HL-60/S4 treated with phorbol 12-myristate 13-acetate at 8.2 ng/mL for 4 days and 3 days (cell line): ENCODE measurements around the gene C11orf54.
"Not testable (repeated sequence)": the region's sequence is repeated elsewhere in the genome, so short reads cannot be mapped to it uniquely, and the experiment has no call there.

ENCODE experiments used
- in situ Hi-C: fragments of 300-500 bp; cut with MboI; formaldehyde crosslinking; loops from 2 replicates; pipeline ENCODE4 v1.15.0; 2022; ENCODE audit warnings: low sequenced_read_pairs

Gene C11orf54

DNA sequence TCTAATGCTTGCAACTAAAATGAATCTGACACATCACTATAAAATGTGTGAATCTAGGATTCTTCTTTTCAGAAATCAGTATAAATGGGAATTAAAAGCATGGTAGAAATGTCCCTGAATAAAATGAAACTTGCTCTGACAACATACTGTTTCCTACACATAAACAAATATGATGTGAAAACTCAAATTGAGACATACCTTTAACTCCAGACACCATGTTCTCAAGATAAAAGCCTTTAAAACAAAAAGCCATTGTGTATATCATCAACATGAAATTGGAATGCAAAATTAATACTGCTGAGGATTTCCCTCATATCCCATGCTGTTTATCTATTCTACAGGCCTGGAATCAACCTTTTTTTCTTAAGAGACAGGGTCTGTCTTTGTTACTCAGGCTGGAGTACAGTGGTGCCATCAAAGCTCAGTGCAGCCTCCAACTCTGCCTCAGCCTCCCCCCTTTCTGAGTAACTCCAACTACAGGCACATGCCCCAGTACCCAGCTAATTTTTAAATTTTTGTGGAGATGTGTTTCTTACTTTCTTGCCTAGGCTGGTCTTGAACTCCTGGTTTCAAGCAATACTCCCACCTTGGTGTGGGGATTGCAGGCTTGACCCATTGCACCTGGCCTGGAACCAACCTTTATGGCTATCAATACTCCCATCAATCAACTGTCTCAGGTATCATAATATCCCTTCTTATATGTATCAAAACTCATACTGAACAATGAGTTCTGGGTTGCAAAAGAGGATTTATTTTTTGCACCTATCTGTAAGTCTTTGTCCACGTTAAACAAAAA is 6.8 kb upstream of the C11orf54 start:
- in situ Hi-C loops = no loop called here

DNA sequence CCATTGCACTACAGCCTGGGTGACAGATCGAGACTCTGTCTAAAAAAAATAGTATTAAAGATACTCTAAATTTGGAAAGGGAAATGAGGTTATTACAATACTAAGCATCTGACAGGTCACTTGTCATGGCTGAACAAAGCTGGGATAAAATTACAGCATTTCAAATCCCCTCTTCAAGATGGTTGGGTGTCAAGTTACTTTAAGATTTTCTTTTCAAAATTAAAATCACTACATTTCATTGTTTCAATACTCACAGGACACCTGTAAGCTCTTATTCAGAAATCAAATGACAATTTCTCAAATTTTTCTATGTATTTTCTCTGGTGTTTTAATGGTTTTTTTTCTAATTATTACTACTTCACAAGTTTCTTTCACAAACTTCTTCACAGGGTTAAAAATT is 5.8 kb upstream of the C11orf54 start:
- in situ Hi-C loops = no loop called here

DNA sequence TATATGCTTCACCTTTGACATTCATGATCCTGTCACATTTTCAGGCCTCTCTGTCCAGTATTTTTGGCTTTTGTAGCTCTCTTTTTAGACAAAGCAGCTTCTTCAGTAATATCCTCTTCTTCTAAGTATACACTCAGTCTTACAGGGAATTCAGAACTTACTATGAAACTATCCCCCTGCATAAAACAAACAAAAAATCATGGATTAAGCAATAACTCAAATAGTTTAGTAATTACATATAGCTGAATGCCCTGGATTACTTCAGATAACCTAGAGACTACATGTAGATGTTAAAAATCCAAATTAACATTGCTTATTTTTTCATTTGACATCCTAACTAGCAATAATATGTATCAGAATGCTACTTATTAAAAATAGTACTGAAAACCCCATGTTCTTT is 5.3 kb upstream of the C11orf54 start:
- in situ Hi-C loops = no loop called here

DNA sequence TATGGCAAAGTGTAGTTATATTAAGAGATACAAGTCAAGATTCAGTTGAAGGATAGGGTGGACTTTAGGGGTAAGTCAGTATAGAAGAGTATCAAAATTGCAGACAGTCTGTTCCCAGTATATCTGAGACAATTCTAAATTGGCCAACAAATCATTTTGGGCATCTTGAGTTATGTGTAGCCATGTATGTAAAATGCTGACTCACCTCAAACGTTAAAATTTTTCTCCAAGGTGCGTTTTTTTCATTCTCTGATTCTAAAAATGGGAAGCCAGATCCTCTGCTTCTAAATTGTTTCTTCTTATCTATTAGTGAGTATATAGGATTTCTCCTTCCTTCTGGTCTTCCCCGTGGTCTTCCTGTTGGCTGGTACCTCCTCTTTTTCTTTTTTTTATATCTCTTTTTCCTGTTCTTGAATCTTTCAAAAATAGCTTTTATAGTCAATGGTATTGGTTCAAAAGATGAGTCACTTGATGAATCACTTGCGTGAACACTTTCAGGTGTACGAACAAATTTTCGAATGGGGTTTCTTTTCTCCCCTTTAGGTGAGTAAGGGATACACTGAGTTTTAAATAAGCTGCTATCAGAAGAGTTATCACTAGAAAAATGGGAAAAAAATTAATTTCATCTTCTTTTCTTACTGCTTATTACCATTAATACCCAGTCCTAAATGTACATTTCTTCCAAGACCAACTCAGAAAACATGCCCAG is 3.4 kb upstream of the C11orf54 start:
- in situ Hi-C loops = no loop called here

DNA sequence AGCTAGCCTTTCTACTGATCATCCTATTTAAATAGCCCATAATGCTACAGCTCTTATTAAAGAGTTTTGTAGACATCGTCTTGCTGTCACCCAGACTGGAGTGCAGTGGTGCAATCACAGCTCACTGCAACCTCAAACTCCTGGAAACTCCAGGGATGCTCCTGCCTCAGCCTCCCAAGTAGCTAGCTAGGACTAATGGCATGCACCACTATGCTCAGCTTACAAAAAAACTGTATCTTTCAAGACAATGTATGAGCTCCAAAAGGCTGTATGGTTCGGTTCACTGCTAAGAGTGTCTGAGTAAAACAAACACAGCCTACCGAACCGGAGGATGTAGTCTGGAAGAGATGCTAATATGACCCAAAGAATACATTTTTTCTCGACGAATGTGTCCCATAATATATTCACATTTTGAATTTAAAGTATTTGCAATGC is 2.8 kb upstream of the C11orf54 start:
- in situ Hi-C loops = no loop called here

DNA sequence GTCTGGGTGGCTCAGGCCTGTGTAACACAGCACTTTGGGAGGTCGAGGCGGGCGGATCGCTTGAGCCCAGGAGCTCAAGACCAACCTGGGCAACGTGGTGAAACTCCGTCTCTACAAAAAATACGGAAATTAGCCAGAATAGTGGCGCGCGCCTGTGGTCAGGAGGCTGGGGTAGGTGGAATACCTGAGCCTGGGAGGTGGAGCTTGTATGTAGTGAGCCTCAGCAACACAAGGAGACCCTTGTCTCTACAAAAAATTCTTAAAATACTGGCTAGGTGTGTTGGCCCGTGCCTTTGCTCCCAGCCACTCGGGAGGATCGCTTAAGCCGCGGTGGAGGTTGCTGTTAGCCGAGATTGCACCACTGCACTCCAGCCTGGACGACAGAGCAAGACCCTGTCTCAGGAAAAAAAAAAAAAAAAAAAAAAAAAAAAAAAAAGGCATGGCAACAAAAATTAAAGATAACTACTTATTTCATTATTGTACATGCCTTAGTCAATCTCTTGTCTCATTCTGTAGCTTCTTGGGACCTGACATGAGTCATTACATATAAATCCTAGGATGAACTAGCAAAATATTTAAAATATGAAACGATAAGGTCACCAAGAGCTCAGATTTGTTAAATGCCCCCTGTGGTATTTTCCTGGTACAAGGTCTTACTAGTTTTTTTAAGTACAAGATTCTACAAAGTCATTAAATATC is 1.3 kb upstream of the C11orf54 start:
- in situ Hi-C loops = no loop called here

DNA sequence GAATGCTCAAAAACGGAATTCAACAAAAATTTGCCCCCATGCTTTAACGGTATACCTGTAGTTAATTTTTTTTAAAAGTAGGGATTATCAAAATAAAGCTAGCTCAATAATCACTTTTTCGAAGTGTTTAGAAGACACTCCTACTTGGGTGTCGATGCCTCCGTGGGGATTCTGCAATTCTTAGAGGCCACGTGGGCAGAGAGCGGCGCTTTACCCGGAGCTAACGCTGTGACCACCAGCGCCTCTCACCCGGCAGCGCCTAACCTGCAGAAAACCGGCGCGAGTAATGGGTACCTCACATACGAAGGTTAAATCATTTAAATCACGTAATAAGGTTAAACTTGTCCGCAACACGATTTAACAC is 760 bp upstream of the C11orf54 start:
- in situ Hi-C loops = no loop called here

DNA sequence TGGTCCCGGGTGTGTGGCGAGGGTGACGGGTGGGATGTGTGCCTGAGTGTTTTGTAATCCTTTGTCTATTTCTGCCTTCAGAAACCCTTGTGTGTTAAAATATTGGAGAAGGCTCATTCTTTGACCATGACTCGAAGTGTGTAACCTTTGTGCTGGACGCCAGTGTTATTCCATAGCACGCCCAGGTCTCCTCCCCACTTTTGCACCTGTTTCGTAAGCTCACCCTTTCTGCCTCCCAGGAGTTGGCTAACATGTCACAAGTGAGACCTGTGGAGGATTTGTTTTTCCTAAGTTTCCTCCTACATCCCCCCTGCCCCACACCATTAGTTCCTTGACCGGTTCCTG is 382 bp downstream of the C11orf54 start:
- in situ Hi-C loops = no loop called here

DNA sequence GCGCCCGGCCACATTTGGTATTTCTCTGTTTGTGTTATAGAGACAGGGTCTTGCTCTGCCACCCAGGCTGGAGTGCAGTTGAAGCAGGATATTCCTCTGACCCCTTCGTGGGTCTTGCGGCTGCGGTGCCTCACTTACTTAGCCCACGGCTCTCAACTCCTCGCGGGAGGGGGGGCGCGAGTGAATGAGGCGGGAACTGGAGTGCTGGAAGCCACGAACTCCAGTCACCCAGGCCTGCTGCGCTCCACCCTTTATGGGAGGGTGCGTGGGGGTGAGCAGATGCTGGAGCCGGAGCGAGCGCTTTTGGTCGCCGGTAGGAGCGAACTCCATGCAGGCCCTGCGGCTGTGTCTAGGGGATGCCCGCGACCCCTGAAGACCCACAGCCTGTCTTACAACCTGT is 1.8 kb downstream of the C11orf54 start:
- in situ Hi-C loops = no loop called here

DNA sequence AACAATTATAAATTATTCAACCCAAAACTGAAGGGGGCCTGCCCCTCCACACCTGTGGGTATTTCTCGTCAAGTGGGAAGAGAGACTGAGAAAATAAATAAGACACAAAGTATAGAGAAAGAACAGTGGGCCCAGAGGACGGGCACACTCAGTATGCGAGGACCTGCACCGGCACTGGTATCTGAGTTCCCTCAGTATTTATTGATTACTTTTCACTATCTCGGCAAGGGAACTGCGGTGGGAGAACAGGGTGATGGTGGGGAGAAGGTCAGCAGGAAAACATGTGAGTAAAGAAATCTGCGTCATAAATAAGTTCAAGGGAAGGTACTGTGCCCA is 3.2 kb downstream of the C11orf54 start:
- in situ Hi-C loops = no loop called here

DNA sequence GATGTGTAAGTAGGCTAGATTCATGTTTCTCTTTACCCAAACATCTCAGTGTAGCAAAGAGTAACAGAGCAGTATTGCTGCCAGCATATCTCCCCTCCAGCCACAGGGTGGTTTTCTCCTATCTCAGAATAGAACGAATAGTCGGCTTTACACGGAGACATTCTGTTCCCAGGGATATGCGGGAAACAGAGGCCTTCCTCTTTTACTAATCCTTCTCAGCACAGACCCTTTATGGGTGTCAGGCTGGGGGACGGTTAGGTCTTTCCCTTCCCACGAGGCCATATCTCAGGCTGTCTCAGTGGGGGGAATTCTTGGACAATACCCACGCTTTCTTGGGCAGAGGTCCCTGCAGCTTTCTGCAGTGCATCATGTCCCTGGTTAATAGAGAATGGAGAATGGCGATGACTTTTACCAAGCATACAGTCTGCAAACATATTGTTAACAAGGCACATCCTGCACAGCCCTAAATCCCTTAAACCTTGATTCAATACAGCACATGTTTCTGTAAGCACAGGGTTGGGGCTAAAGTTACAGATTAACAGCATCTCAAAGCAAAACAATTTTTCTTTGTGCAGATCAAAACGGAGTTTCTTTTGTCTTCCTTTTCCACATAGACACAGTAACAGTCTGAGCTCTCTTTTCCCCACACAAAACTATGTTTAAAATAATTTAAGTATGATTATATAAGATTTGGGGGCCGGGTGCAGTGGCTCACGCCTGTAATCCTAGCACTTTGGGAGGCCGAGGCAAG is 3.7 kb downstream of the C11orf54 start:
- in situ Hi-C loops = not testable (repeated sequence)

DNA sequence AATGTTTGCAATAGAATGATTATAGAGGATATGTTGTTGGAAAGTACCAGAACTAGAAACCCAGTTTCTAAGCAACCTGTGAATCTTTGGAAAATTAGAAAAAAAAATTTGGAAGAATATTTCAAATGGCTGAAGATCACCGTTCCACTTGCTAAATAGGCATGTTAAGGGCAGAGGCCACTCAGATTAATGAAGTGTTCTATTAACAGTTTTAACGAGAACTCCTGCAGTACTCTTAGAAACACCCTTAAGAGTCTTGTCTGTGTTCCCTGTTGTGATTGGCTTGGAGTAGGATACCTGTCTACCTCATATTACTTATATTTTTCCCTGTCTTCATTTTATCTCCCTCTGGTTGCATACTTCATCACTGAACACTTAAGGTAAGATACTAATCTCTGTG is 4.6 kb downstream of the C11orf54 start:
- in situ Hi-C loops = no loop called here

DNA sequence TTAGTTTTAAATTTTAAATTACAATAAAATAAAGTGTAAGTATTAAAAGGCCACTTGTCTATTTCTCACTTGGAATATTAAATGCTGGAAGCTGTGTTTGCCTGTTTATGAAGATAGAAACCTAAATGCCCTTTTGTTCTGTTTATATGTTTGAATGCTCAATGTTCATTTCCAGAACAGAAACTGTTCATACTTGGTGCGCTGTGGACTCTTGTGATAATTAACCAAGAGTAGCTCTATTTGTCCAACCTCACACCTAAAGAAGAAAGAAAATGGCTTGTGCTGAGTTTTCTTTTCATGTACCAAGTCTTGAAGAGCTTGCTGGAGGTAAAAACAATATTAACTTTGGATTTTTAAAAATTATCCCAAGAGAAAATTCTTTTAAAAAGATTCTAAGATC is 5.7 kb downstream of the C11orf54 start:
- in situ Hi-C loops = no loop called here

DNA sequence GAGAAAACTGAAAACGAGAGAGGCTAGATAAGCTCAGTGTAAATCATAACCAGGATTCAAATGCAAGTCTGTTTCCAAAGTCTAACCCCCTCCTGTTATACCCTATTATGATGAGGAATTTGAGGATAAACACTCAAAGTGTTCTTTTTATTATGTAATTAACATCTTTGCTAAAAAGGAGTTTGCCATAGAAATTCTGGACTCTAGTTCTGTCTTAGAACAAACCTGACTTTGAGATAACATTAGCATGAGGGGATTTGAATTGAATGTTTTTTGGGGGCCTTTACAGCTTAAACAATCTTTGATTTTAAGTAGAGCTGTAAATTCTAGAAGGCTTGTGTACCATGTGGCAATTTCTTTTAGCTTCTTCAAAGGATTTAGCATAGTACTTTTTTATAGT is 9.5 kb downstream of the C11orf54 start:
- in situ Hi-C loops = no loop called here

DNA sequence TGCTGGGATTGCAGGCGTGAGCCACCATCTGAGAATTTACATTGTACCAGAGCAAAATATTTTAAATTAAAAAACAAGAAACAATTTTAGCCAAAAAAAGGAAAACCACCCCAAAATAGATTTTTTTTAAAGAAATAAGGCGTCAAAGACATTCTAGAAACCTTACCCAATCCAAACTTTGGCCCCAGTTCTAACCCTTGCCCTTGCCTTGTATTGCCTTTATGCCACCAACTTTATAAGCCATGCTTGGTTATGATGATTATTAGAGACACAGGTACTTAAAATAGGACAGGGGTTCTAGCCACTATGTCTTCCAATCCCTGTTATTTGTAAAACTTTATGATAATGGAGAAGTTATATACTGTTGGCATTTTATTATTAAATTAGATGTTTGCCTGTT is 11.8 kb downstream of the C11orf54 start:
- in situ Hi-C loops = no loop called here

DNA sequence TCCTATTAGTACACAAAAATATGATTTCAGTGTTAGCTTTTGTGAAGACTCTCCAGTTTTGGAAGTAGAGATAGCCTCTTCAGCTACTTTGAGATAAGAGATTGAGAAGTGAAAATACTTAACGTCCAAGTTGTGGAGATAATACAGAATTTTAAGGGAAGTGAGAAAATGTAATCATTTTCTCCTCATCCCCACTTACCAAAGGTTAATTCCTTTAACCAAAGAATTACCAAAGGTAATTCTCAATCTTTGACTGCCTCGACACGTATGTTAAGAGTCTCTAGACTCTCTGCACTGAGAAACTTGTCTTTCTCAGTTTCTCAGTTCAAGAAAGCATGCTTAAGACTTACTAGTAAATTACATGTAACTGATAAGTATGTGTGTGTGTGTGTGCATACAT is 15.3 kb downstream of the C11orf54 start:
- in situ Hi-C loops = no loop called here

DNA sequence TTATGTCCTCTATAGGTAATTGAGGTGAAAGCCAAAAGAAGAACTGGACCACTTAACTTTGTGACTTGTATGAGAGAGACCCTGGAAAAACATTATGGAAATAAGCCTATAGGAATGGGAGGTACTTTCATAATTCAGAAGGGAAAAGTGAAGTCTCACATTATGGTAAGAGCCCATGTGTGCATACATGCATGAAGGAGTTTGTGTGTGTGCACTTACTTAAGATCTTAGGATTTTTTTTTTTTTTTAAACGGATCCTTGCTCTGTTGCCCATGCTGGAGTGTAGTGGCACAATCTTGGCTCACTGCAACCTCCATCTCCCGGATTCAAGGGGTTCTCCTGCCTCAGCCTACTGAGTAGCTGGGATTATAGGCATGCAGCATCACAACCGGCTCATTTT is 15.8 kb downstream of the C11orf54 start:
- in situ Hi-C loops = no loop called here

DNA sequence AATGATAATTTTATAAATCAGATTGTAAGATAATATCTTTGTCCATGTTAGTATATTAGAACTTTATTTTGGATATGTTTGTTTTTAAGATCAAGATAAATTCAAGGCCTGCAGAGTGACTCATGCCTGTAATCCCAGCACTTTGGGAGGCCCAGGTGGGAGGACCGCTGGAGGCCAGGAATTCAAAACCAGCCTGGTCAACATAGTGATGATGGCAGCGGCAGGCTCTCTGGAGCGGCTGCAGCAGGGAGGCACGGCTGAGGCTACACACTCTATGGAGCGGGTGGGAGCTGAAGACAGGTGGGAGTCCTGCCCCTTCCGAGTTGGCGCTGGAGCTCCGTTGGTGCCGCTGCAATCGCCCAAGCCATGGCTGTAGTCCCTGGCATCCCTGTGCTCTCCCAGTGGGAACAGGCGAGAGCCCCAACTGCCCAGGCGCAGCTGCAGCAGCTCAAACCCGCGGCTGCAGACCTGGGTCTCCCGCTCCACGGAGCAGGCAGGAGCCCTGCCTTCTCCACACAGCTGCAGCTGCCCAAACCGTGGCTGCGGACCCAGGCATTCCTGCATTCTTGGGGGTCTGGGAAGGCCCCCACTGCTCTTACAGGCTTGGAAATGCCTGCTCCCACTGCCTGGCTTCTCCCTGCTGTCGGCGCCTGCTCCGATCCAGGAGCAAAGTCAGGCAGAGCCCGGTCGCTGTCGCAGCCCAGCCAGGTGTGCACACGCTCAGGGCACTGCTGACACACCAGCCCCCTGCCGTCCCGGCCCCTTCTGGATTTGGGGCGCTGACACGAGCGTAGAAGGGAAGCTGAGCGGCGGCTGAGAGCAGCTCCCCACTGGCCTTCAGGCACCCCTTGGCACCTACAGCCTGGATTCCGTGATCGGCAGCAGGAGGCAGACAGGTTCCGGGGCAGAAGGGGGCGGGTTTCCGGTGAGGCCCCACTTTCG is 16.7 kb downstream of the C11orf54 start:
- in situ Hi-C loops = no loop called here

DNA sequence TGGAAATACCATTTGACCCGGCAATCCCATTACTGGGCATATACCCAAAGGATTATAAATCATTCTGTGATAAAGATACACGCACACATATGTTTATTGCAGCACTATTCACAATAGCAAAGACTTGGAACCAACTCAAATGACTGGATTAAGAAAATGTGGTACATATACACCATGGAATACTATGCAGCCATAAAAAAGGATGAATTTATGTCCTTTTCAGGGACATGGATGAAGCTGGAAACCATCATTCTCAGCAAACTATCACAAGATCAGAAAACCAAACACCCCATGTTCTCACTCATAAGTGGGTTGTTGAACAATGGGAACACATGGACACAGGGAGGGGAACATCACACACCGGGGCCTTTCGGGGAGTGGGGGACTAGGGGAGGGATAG is 17.7 kb downstream of the C11orf54 start:
- in situ Hi-C loops = not testable (repeated sequence)

DNA sequence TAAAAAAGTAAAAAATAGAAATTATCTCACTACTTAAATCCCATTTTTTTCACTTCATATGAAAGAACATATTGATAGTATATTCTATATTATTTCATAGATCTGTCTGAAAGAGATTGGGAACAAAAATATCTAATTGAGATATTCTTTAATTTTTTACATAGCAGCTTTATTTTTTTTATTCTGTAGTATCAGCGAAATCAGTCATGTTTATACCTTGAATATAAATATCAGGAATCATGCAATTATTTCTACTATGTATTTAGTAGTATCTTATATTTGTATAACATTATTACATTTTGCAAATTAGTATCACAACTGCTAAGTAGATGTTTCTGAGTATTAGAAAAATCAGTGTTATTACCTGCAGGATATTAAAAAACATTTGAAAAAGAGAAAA is 20.4 kb downstream of the C11orf54 start:
- in situ Hi-C loops = no loop called here
